SKM-1 treated with dmso at 0.1 percent for 144 hours (cell line): ENCODE data around the gene B3GNT4.
"Not testable (repeated sequence)": the region's sequence is repeated elsewhere in the genome, so short reads cannot be mapped to it uniquely, and the experiment has no call there.

Experiments used
- DNase-seq: peaks from one replicate; lab custom pipeline; 2025; ENCODE audit not compliant: unreplicated experiment; lab: John Stamatoyannopoulos, UW

B3GNT4 gene

DNA sequence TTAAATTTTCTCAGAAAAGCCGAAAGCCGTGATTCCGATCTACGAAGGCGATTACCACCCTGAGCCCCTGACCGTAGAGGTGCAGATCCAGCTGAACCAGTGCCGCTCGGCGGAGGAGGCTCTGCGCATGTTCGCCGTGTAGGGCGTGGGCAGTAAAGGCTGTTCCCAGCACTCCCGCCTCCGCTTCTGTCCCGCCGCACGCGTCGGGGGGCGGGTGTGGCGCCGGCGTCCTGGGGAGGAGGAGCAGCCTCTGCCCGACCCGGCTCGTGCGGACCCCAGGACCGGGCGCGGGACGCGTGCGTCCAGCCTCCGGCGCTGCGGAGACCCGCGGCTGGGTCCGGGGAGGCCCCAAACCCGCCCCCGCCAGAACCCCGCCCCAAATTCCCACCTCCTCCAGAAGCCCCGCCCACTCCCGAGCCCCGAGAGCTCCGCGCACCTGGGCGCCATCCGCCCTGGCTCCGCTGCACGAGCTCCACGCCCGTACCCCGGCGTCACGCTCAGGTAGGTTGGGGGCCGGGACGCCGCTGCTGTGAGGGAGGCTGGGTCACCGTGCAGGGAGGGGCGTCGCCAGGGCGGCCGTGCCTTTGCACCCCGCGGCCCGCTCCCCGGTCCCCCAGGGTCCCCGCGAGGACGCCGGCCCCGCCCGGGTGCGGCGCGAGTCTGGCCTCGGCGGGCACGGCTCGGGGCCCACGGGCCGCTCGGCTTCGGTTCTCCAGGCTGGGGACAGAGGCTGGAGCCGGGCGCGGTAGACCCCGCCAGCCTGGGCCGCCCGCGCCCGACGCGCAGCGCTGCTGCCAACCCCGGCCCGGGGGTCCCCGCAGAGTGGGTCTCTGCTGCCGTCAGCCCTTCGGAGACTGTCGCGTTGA, at the start of gene B3GNT4:
Gene B3GNT4 (plus strand): TSS at position 409 of the 866 bp plus-strand sequence. CDS start 910 bp downstream, outside the sequence.
- DNase-seq, result no peak

DNA sequence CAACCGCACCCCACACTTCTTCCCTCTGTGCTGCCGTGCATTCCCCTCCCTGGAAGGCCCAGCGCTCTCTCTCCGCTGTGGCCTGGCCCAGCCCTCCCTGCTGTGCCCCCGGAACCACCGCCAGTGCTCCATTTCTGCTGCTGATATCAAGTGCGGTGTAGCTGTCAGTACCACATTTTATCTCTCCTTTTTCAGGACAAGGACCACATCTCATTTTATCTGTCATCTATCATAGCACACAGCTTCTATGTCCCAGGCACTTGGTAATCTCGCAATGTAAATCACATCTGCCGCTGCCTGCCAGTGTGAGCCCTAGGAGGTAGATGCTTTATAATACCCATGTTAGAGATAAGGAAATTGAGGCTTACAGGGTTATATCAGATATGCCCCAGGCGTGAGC, 47.8 kb upstream of the B3GNT4 start:
- no peak for DNase-seq

- no peak for DNase-seq
These were observed 44.7 kb upstream of the B3GNT4 start for GRCh38 chr12:122158700-122159285.

DNA sequence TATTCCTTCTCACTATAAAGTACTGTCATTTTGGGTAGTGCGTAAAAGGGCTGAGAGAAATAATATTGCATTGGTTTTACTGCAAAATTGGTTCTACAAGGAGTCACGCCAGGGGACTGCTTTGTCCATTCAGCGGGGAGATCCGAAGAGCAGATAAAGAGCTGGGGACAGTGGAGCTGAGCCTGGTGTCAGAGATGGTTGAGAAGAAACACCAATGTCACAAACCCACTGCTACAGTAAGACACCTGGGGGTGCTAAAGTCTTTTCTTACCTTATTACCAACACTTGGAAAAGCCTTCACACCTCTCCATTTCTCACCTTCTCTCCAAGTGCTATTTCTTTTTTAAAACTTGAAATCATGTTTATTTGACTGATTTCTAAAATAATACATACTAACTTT, 43.6 kb upstream of the B3GNT4 start:
- DNase-seq, result no peak

GRCh38 chr12:122160761-122161160, 42.7 kb upstream of the B3GNT4 start:
- DNase-seq, result no peak

GRCh38 chr12:122161682-122162081, 41.8 kb upstream of the B3GNT4 start:
- no peak for DNase-seq

DNA sequence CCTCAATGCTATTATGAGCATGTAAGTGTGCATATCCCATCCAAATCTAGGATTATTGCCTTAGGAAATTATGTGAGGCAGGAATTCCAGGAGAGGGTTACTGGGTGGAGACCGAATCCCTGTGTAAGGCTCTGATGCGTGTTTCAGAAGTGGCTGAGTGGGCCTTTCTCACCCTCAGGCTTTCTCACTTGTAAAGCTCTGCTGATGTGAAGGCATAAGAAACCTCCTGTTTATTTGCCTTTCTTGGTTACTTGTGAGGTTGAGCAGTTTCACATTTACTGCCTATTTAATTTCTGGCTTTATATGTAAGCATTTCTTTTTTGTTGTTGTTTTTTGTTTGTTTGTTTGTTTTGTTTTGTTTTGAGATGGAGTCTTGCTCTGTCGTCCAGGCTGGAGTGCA, 40.5 kb upstream of the B3GNT4 start:
- no peak for DNase-seq

DNA sequence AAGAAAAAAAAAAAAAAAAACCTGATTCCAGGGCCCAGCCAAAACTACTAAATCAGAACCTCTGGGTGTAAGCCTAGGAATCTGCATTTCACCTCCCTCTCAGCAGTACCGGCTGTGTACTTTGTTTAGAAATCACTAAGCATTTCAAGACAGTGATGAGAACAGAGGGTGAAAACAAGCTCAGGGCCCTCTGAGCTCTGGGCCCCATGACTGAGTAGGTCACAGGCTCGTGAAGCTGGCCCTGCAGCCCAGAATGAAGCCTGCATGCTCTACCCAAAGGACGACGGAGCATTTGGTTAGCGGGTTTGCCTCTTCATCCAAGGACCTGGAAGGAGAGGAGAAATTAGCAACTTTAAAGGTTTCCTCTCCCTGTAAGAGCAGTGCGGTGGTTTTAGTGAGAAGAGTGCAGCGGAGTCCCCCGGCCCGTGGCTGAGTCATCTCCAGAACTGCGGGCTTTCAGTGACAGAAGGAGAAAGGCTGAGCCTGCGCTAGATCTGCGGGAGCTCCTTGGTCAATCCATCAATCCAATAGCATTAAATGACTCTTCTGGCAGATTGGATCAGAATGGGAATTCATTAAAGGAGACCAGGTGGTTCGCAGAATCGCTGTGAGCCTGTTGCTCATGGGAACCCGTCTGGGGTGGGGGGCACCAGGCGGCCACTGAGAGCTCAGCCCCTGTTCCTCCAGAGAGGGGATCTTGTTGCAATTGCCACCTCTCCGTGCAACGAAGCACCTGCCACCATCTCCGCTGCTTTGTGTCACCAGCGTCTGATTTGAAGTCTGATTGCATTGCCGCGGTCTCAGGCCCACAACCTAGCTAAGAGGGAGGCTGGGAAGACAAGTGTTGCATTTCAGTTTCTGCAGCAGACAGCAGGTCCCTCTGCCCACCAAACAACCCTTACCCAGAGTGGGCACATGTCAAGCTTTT, 36.8 kb upstream of the B3GNT4 start:
- no peak for DNase-seq

DNA sequence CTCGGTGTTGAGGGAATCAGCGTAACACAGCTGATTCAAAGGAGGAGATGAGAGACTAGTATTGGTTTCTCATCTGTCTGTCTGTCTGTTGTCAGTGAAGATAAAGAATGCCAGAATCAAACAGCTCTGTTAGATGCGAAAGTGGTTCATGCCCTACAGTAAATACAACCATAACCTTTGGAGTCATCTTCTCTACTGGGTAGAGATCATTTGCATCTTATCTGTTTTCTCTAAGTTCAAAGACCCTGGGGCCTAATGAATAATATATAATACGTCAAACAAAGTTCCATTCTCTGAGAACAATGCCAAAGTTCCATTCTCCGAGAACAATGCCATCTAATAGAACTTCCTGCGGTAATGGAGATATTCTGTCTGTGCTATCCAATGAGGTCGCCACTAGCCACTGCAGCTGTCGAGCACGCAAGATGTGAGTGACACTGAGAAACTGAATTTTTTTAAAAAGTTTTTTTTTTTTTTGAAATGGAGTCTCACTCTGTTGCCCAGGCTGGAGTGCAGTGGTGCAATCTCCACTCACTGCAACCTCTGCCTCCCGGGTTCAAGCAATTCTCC, 36.1 kb upstream of the B3GNT4 start:
- DNase-seq, result no peak

GRCh38 chr12:122168492-122168891, 35.0 kb upstream of the B3GNT4 start:
- DNase-seq, result no peak

DNA sequence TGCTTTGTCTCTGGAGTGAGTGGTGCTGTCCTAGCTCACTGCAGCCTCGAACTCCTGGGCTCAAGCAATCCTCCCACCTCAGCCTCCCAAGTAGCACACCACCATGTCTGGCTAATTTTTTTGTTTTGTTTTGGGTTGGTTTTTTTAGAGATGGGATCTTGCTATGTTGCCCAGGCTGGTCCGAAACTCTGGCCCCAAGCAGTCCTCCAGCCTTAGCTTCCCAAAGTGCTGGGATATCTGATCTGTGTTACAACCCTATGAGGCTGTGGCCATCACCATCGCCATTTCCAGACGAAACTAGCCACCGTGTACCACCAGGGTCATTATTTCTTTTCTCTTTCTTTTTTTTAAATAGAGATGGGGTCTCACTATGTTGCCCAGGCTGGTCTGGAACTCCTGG, 32.1 kb upstream of the B3GNT4 start:
- DNase-seq, result no peak

DNA sequence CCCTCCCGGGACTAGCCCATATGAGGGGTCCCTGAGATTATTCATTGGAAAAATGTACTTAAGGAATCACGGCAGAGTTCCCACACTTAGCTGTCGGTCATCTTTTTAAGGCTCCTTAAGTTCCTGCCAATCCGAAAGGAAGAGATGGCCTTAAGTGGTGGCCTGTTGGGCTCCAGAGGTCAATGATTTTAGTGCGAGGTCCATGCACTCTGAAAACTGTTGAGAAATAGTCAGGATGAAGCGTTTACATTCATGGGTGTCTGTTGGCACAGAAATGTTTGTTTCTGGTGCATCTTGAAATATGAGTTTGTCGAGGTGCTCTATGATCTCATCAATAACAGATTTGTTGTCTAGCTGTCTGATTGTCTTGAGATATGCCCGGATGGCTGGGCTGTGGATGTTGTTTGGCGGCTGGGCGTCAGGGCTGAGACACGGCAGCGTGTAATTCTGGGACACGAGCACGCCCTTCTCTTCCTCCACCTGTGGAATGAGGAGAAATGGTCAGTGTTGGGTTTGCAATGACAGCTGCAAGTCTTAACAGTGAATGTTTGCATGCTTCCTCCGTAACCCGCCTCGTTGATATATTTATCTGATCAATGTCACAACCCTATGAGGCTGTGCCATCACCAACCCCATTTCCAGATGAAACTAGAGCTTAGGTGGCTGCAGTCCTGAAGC, 31.1 kb upstream of the B3GNT4 start:
- no peak for DNase-seq

GRCh38 chr12:122174155-122174845, 29.2 kb upstream of the B3GNT4 start, which contains the start of gene IL31:
IL31 (minus strand) TSS chr12:122174221; CDS start chr12:122174172, 49 bp downstream.
- DNase-seq, result no peak

- DNase-seq, result not testable (repeated sequence)
These were observed 27.0 kb upstream of the B3GNT4 start for GRCh38 chr12:122176473-122176872.

- DNase-seq, result no peak
These were observed 20.5 kb upstream of the B3GNT4 start, which contains the start of gene LRRC43 for GRCh38 chr12:122182887-122183587. LRRC43 (plus strand) TSS chr12:122183123; CDS start chr12:122183145, 22 bp downstream.

- DNase-seq, result no peak
These were observed 19.9 kb upstream of the B3GNT4 start for GRCh38 chr12:122183588-122183940.

GRCh38 chr12:122184517-122184916, 19.0 kb upstream of the B3GNT4 start:
- no peak for DNase-seq

DNA sequence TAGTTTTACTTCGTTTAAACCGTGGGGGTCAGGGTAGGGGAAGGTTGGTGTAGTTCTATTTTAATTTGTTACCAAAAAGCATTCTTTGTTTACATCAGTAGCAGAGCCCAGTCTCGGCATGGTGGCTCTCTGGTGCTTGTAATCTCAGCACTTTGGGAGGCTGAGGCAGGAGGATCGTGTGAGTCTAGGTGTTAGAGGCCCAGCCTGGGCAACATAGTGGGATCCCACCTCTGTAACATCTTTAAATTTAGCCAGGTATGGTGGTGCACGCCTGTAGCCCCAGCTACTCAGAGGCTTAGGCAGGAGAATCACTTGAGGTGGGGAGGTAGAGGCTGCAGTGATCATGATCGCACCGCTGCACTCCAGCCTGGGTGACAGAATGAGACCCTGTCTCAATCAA, 18.4 kb upstream of the B3GNT4 start:
- no peak for DNase-seq

- DNase-seq, result no peak
These were observed 17.9 kb upstream of the B3GNT4 start for GRCh38 chr12:122185494-122186082.
